Measurements from ENCODE around the gene FAM117A.

GRCh38 chr17:49676276-49676868, 87.6 kb downstream of the FAM117A start:
- no peak for TF ChIP-seq CTCF (IDR thresholded peaks at IDR 0.05)
- TF ChIP-seq POLR2A (IDR thresholded peaks at IDR 0.05) = no peak
